Thyroid gland (tissue), 4 donors: ENCODE results near the gene MAPK1.

Experiments used
- CTCF ChIP-seq, 6 experiments: fragments of 200-600 bp in 3 of 6; fragments of 450-650 bp in 3 of 6; sonication (generic) in 3 of 6; IDR thresholded peaks; one replicate each; pipeline ENCODE4 v1.5.1; 2016 to 2019; ENCODE audit warnings: antibody characterized with exemption in 6 of 6, mild to moderate bottlenecking in 2 of 6, inconsistent platforms in 1 of 6, moderate library complexity in 1 of 6
- POLR2A ChIP-seq, 2 donors: fragments of 450-650 bp; IDR thresholded peaks; one replicate each; pipeline ENCODE4 v1.6.1; 2017; ENCODE audit warnings: antibody characterized with exemption in 2 of 2, mild to moderate bottlenecking in 2 of 2, moderate library complexity in 1 of 2

DNA sequence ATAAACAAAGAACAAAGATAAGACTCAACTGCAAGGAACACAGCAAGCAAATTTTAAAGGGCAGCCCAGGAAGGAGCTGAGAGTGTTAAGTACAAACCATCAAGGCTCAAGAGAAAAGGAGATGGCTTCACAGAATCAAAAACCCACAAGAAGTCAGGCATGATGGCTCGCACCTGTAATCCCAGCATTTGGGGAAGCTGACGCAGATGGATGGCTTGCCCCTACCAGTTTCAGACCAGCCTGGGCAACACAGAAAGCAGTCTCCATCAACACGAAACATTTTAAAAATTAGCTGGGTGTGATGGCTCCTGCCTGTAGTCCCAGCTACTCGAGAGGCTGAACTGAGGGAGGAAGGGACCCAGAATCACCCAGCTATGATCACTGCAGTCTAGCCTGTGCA, 32.6 kb downstream of the MAPK1 start:
- TF ChIP-seq CTCF (IDR thresholded peaks at IDR 0.05) = no peak
- no peak for TF ChIP-seq POLR2A (IDR thresholded peaks at IDR 0.05)
